GM23248 (cell line): ENCODE data around the gene FAM193A. TPM values are rescaled to one million over a fixed set of nuclear protein-coding genes. Genes with fewer than 3 reads are reported as not detected.

Experiments used
- DNase-seq: peaks from one replicate; pipeline ENCODE4 v3.0.0-alpha.2; 2015
- H2AFZ ChIP-seq: fragments of 200-600 bp; sonication (generic); 2 replicates; pipeline ENCODE4 v1.6.1; 2016; ENCODE audit warnings: antibody characterized with exemption
- H3F3A ChIP-seq: fragments of 200-600 bp; sonication (generic); 2 replicates; pipeline ENCODE4 v1.6.1; 2016; ENCODE audit warnings: mild to moderate bottlenecking, antibody characterized with exemption, mixed run types; ENCODE audit not compliant: insufficient read depth
- H3K27ac ChIP-seq: fragments of 200-600 bp; sonication (generic); 2 replicates; pipeline ENCODE4 v1.5.1; 2016; ENCODE audit warnings: mild to moderate bottlenecking
- H3K27me3 ChIP-seq: fragments of 200-600 bp; sonication (generic); replicated peaks from 2 replicates; pipeline ENCODE4 v1.6.1; 2016; ENCODE audit warnings: mild to moderate bottlenecking; ENCODE audit not compliant: insufficient read depth
- H3K36me3 ChIP-seq: fragments of 200-600 bp; sonication (generic); 2 replicates; pipeline ENCODE4 v1.6.1; 2016; ENCODE audit warnings: low read depth, mild to moderate bottlenecking
- H3K4me1 ChIP-seq: fragments of 200-600 bp; sonication (generic); 2 replicates; pipeline ENCODE4 v1.6.1; 2016; ENCODE audit warnings: mild to moderate bottlenecking; ENCODE audit not compliant: insufficient read depth
- H3K4me2 ChIP-seq: fragments of 200-600 bp; sonication (generic); one replicate; pipeline ENCODE4 v1.6.1; 2016; ENCODE audit warnings: mild to moderate bottlenecking; ENCODE audit not compliant: unreplicated experiment
- H3K4me3 ChIP-seq: fragments of 200-600 bp; sonication (generic); 2 replicates; pipeline ENCODE4 v1.5.1; 2016; ENCODE audit warnings: mild to moderate bottlenecking
- H3K79me2 ChIP-seq: fragments of 200-600 bp; sonication (generic); 2 replicates; pipeline ENCODE4 v1.6.1; 2016; ENCODE audit warnings: mild to moderate bottlenecking; ENCODE audit not compliant: insufficient read depth
- H3K9ac ChIP-seq: fragments of 200-600 bp; sonication (generic); 2 replicates; pipeline ENCODE4 v1.6.1; 2016; ENCODE audit warnings: mild to moderate bottlenecking
- H3K9me2 ChIP-seq: fragments of 200-600 bp; sonication (generic); 2 replicates; pipeline ENCODE4 v1.6.1; 2016; ENCODE audit warnings: mixed run types, mild to moderate bottlenecking, moderate library complexity; ENCODE audit not compliant: insufficient read depth
- H3K9me3 ChIP-seq: fragments of 200-600 bp; sonication (generic); one replicate; pipeline ENCODE4 v1.6.1; 2017; ENCODE audit warnings: low read depth
- H4K20me1 ChIP-seq: fragments of 200-600 bp; sonication (generic); 2 replicates; pipeline ENCODE4 v1.6.0; 2016; ENCODE audit not compliant: insufficient read depth
- EZH2 ChIP-seq: fragments of 200-600 bp; sonication (generic); IDR thresholded peaks from 2 replicates; pipeline ENCODE4 v1.6.1; 2018; ENCODE audit warnings: antibody characterized with exemption, mild to moderate bottlenecking; ENCODE audit not compliant: insufficient read depth, poor library complexity, severe bottlenecking
- EZH2phosphoT487 ChIP-seq: fragments of 200-600 bp; sonication (generic); IDR thresholded peaks from 2 replicates; pipeline ENCODE4 v1.6.1; 2018; ENCODE audit warnings: antibody characterized with exemption, moderate library complexity, mild to moderate bottlenecking, low read depth; ENCODE audit not compliant: insufficient read depth
- WGBS, 2 experiments: methylation state at CpG; one replicate each; pipeline ENCODE4 v1.1.6; 2015 to 2017; ENCODE audit warnings: low lambda C conversion rate in 2 of 2, low coverage in 1 of 2; ENCODE audit errors: missing lambda C conversion rate in 2 of 2; 5-methylcytosine and 5-hydroxymethylcytosine counted together
- in situ Hi-C: fragments of 300-500 bp; cut with MboI; formaldehyde crosslinking; loops from 2 replicates; pipeline ENCODE4 v1.15.0; 2020
- polyA plus RNA-seq: library from polyadenylated mRNA; unstranded; fragments of >200 nt; fragmentation: Nextera tagmentation; extraction: Ambion mirVana; gene quantifications from 2 replicates; pipeline ENCODE4 v1.2.1, GENCODE V29; 2016
- total RNA-seq: library from RNA; depleted of rRNA; stranded (reverse); fragments of >200 nt; shearing (Covaris generic); gene quantifications from 2 replicates; pipeline ENCODE4 v1.2.3, GENCODE V29; 2014

The FAM193A gene
- total and polyA plus RNA-seq, 2 experiments from 2014 or later, result 5.0 to 19.0 TPM

DNA sequence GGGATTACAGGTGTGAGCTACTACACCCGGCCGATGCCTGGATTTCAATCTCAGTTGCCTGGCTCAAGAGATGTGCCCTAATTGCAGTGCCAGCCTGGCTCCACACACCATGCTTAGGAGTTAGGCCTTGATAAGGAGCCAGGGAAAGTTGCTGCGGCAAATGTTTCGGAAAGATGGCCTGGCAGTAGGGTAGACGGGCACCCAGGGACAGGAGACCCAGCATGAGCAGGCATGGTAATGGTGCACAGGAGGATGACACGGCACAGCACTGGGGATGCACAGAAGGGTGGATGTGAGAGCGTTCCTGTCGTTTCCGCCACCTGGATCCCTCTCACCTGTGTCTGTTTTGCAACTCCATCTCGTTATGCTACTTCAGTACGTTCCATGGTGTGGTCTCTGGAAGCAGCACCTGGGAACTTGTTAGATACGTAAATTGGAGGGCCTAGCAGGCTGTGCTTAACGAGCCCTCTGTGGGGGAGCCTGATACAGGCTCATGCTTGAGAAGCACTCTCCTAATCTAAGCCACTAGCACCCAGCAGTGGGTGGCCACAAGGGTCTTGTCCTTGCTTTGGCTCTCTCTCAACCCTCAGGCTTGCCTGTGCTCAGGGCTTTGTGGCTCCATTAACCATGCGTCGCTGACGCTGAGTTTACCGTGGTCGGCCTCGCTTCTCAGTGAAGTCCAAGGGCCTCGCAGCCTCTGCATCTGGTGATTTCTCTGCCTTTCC, 47.2 kb upstream of the FAM193A start:
- TF ChIP-seq EZH2phosphoT487, result no peak
- peaks cover 14% of the 10 kb centered on the region for H4K20me1 ChIP-seq
- H3K36me3 ChIP-seq, result peaks cover 17% of the 10 kb centered on the region
- H3K4me3 ChIP-seq, result no peak overlapping the region
- peaks cover 44% of the 10 kb centered on the region for H3K4me1 ChIP-seq
- WGBS, 2 experiments, result 85 to 87% methylated on average over 20 of the region's 20 CpGs
- peaks cover 100% of the 10 kb centered on the region for H3K79me2 ChIP-seq
- H3K4me2 ChIP-seq, result no peak overlapping the region
- peaks cover 34% of the 10 kb centered on the region for H3F3A ChIP-seq
- H3K9me3 ChIP-seq, result no peaks in the 10 kb centered on the region
- no peak for DNase-seq
- H3K27me3 ChIP-seq, result no peaks in the 10 kb centered on the region
- peak overlapping the region; percentile 92 for H3K27ac ChIP-seq
- H3K9me2 ChIP-seq, result no peaks in the 10 kb centered on the region
- no peak overlapping the region for H2AFZ ChIP-seq
- H3K9ac ChIP-seq, result peak overlapping the region; percentile 69; the same call in 1 of the 2 replicates
- in situ Hi-C loops, result no loop called here

DNA sequence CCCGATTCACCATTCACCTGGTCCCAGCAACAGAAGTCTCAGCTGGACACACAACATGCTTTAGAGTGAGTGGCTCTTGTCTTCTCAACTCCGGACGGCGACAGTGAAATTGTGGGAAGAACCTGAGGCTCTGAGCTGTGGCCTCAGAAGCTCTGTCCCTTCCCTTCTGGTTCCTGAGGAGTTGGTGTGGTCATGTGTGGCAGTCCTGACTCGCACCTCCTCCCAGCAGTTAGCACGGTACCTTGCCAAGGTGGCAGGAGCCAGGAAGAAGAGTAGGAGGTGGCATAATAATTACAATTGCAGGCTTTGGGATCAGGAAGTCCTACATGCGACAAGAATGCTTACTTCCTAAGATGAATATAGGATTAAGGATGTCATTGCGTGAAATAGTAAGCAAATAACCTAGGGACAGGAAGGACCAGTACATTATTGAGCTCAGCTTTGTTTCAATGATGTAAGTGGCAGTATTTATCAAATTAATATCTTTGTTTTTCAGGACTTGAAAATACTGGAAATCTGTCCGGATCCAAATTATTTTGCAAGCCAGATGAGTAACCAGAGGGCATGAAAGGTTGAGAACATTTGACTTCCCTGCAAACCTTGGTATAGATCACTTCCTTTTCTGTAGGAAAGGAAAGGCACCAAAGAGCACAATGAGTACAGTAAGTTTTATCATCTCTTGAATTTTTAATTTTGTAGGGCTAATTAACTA, 46.5 kb upstream of the FAM193A start:
- peak; percentile 55 for DNase-seq
- Histone ChIP-seq H3K4me3 (no peak overlapping the region), H3F3A (peaks cover 32% of the 10 kb centered on the region), H3K9ac (peak overlapping the region; percentile 69), H3K4me2 (peak overlapping the region; percentile 10), H3K9me3 (no peaks in the 10 kb centered on the region), H3K79me2 (peaks cover 100% of the 10 kb centered on the region), H2AFZ (no peak overlapping the region), H4K20me1 (peaks cover 13% of the 10 kb centered on the region), H3K9me2 (no peaks in the 10 kb centered on the region), H3K36me3 (peaks cover 17% of the 10 kb centered on the region), H3K27me3 (no peaks in the 10 kb centered on the region), H3K27ac (peak overlapping the region; percentile 92), H3K4me1 (peaks cover 38% of the 10 kb centered on the region)
- 81% methylated on average over 9 of the region's 9 CpGs for WGBS, 2 experiments
- no peak for TF ChIP-seq EZH2
- TF ChIP-seq EZH2phosphoT487, result no peak
- in situ Hi-C loops, result no loop called here

DNA sequence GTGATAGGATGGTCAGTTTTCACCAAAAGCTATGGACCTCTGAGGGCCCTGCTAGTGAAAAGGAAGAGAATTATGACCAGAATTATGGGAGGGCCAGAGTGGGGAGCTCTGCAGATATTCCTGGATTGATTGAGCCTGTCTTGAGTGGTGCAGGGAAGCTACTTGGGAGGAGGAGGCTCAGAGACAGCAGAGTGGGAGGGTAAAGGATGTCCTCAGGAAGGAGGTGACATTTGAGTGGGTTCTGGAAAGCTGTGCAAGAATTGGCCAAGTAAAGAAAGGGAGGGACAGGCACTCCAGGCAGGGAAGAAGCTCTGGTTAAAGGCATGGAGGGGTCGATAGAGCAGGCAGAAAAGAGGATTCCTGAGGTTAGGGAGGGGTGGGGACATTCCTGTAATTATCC, 43.5 kb upstream of the FAM193A start:
- WGBS, 2 experiments, result 88 to 90% methylated on average over 1 of the region's 1 CpG
- no peaks in the 10 kb centered on the region for H3K27me3 ChIP-seq
- in situ Hi-C loops, result no loop called here
- peaks cover 24% of the 10 kb centered on the region for H3F3A ChIP-seq
- no peak for DNase-seq
- no peaks in the 10 kb centered on the region for H3K9me3 ChIP-seq
- H3K4me2 ChIP-seq, result no peak overlapping the region
- H3K27ac ChIP-seq, result no peak overlapping the region
- no peaks in the 10 kb centered on the region for H4K20me1 ChIP-seq
- peaks cover 100% of the 10 kb centered on the region for H3K79me2 ChIP-seq
- peaks cover 32% of the 10 kb centered on the region for H3K4me1 ChIP-seq
- H3K36me3 ChIP-seq, result peaks cover 30% of the 10 kb centered on the region
- H2AFZ ChIP-seq, result no peak overlapping the region
- no peak overlapping the region for H3K4me3 ChIP-seq
- no peak overlapping the region for H3K9ac ChIP-seq
- TF ChIP-seq EZH2phosphoT487 (no peak), EZH2 (no peak)
- H3K9me2 ChIP-seq, result no peaks in the 10 kb centered on the region

DNA sequence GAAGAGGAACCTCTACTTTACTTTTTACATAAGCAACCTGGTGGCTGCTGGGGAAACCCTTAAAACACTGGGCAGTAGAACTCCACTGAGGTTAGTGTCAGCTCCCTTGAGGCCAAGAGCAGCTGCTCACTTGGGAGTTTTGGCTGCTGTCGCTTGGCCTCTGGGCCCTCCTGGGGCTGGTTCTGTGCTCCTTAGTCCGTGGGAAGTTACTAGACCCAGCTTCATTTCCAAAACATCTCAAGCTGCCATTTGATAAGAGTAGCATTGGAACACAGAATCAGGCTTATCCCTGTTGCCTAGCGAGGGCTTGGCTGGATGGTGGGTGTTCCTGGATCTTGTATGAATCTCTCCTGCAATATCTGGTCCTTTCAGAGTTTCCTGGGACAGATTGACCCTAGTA, 41.5 kb upstream of the FAM193A start:
- Histone ChIP-seq H3K36me3 (peaks cover 48% of the 10 kb centered on the region), H3K79me2 (peaks cover 100% of the 10 kb centered on the region), H3K4me3 (no peak overlapping the region), H3K4me1 (peaks cover 26% of the 10 kb centered on the region), H3K27me3 (no peaks in the 10 kb centered on the region), H3K9ac (no peak overlapping the region), H3K9me2 (no peaks in the 10 kb centered on the region), H3K27ac (no peak overlapping the region), H3F3A (peaks cover 21% of the 10 kb centered on the region), H3K4me2 (no peak overlapping the region), H4K20me1 (no peaks in the 10 kb centered on the region), H2AFZ (no peak overlapping the region), H3K9me3 (no peaks in the 10 kb centered on the region)
- DNase-seq, result no peak
- in situ Hi-C loops, result no loop called here
- WGBS, 2 experiments, result 91 to 93% methylated on average over 3 of the region's 3 CpGs
- TF ChIP-seq EZH2, result no peak
- no peak for TF ChIP-seq EZH2phosphoT487
